CD8-positive, alpha-beta memory T cell (primary cell): ENCODE results near the gene WDR82. TPM values are rescaled to one million over a fixed set of nuclear protein-coding genes. Genes with fewer than 3 reads are reported as not detected.

Experiments
- CTCF ChIA-PET: fragments of 350-600 bp; sonication (Branson Sonifier 250); formaldehyde crosslinking; loops from one replicate; lab custom pipeline; 2021; ENCODE audit warnings: antibody characterized with exemption; lab: Charles Lee
- POLR2A ChIA-PET: fragments of 350-600 bp; sonication (Branson Sonifier 250); formaldehyde crosslinking; loops from one replicate; lab custom pipeline; 2021; ENCODE audit warnings: antibody characterized with exemption; lab: Charles Lee
- DNase-seq, 5 donors: peaks; one replicate each; pipeline versions ENCODE4 v3.0.0 to v3.0.0-alpha.2; 2020 to 2022; ENCODE audit warnings: mixed read lengths in 1 of 5
- H3K27ac ChIP-seq: one replicate; pipeline ENCODE4 v1.7.0; 2013; ENCODE audit warnings: low read depth, mild to moderate bottlenecking, low read length, moderate library complexity
- H3K27me3 ChIP-seq: 2 replicates; pipeline ENCODE4 v1.7.0; 2013; ENCODE audit warnings: low read length, mild to moderate bottlenecking; ENCODE audit not compliant: insufficient read depth, poor library complexity, severe bottlenecking
- H3K36me3 ChIP-seq: 2 replicates; pipeline ENCODE4 v1.7.0; 2013; ENCODE audit warnings: mild to moderate bottlenecking, low read length, moderate library complexity; ENCODE audit not compliant: insufficient read depth
- H3K4me1 ChIP-seq: 2 replicates; pipeline ENCODE4 v1.7.0; 2013; ENCODE audit warnings: mild to moderate bottlenecking, low read length, moderate library complexity; ENCODE audit not compliant: insufficient read depth
- H3K4me3 ChIP-seq: 2 replicates; pipeline ENCODE4 v1.7.0; 2013; ENCODE audit warnings: mild to moderate bottlenecking, low read length
- H3K9me3 ChIP-seq: 2 replicates; pipeline ENCODE4 v1.7.0; 2013; ENCODE audit warnings: mild to moderate bottlenecking, low read length
- H3K27ac Mint-ChIP-seq, 8 donors: one replicate each; pipeline ENCODE4 v1.8.0; 2020 to 2021; ENCODE audit warnings: mixed read lengths in 8 of 8, mild to moderate bottlenecking in 6 of 8, inconsistent platforms in 3 of 8, moderate library complexity in 3 of 8
- H3K27me3 Mint-ChIP-seq, 2 donors: one replicate each; pipeline ENCODE4 v1.8.0; 2020 to 2021; ENCODE audit warnings: mixed read lengths in 2 of 2, mild to moderate bottlenecking in 1 of 2, moderate library complexity in 1 of 2
- H3K36me3 Mint-ChIP-seq, 3 donors: one replicate each; pipeline ENCODE4 v1.8.0; 2020 to 2021; ENCODE audit warnings: mixed read lengths in 3 of 3, inconsistent platforms in 1 of 3, mild to moderate bottlenecking in 1 of 3
- H3K4me1 Mint-ChIP-seq, 3 donors: one replicate each; pipeline ENCODE4 v1.8.0; 2020 to 2021; ENCODE audit warnings: mixed read lengths in 3 of 3, inconsistent platforms in 1 of 3, mild to moderate bottlenecking in 1 of 3
- H3K4me3 Mint-ChIP-seq, 7 donors: one replicate each; pipeline ENCODE4 v1.8.0; 2020 to 2021; ENCODE audit warnings: mixed read lengths in 7 of 7, mild to moderate bottlenecking in 6 of 7, moderate library complexity in 4 of 7, inconsistent platforms in 2 of 7
- H3K9me3 Mint-ChIP-seq, 5 donors: one replicate each; pipeline ENCODE4 v1.8.0; 2020 to 2022; ENCODE audit warnings: mixed read lengths in 5 of 5, mild to moderate bottlenecking in 3 of 5, moderate library complexity in 2 of 5, inconsistent platforms in 1 of 5
- polyA plus RNA-seq: library from polyadenylated mRNA; unstranded; fragments of 300-500 nt; fragmentation: Illumina TruSeq; gene quantifications from one replicate; pipeline ENCODE4 v1.2.3, GENCODE V29; 2021
- total RNA-seq, 2 experiments: library from RNA; stranded (reverse); gene quantifications; one replicate each; pipeline ENCODE4 v1.2.3, GENCODE V29; 2021

The WDR82 gene
- total and polyA plus RNA-seq, 3 experiments from 2014 or later = 133 to 140 (median 133) TPM

DNA sequence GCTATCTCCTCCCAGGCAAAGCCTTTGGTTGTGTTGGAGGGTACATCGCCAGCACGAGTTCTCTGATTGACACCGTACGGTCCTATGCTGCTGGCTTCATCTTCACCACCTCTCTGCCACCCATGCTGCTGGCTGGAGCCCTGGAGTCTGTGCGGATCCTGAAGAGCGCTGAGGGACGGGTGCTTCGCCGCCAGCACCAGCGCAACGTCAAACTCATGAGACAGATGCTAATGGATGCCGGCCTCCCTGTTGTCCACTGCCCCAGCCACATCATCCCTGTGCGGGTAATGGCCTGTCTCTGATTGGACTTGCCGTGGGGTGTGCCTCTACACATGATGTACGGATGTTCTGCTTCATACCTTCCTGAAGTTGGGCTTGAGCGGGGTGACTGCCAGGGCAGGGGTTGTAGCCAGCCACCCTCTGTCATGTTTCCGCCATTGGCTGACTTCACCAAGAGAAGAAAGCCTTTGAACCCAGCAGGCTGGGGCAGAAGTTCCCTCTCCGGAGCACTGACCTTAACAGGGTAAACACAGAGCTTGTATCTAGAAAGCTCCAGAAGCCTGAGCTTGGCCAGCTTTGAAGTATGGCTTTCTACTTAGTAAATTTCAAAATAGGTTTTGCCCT, 67.1 kb downstream of the WDR82 start:
- no peak for DNase-seq
- Histone ChIP-seq H3K4me3 (no peak overlapping the region), H3K4me1 (peaks cover 2% of the 10 kb centered on the region), H3K27ac (no peak overlapping the region), H3K36me3 (peaks cover 65% of the 10 kb centered on the region), H3K9me3 (no peaks in the 10 kb centered on the region), H3K27me3 (no peaks in the 10 kb centered on the region)
- peak overlapping the region in 2 of 8 donors; percentile 23 to 80 for H3K27ac Mint-ChIP-seq
- ChIA-PET POLR2A (no interaction called here), CTCF (interaction anchor here (1.7 to 4.4 kb wide), 2 partner anchors 9 to 20 kb away, joined by 9 to 25 read pairs; no protein-coding TSS in a partner anchor)
- H3K4me1 Mint-ChIP-seq = peaks cover 10 to 17% (median 15%) of the 10 kb centered on the region in 3 donors
- H3K27me3 Mint-ChIP-seq = no peaks in the 10 kb centered on the region
- H3K9me3 Mint-ChIP-seq = no peaks in the 10 kb centered on the region
- H3K36me3 Mint-ChIP-seq = peaks cover 18 to 91% (median 36%) of the 10 kb centered on the region in 3 donors
- no peak overlapping the region for H3K4me3 Mint-ChIP-seq

DNA sequence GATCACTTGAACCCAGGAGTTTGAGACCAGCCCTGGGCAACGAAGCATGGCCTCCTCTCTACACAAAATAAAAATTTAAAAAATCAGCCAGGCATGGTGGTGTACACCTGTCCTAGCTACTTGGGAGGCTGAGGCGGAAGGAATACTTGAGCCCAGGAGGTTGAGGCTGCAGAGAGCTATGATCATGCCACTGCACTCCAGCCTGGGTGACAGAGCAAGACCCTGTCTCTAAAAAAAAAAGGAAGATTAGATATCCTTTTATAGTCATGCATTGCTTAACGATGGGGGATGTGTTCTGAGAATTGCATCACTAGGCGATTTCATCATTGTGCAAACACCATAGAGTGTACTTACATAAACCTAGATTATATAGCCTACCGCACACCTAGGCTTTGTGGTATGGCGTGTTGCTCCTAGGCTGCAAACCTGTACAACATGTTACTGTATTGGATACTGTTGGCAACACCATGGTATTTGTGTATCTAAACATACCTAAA, 67.9 kb downstream of the WDR82 start:
- DNase-seq = no peak
- no peaks in the 10 kb centered on the region for H3K9me3 Mint-ChIP-seq
- POLR2A ChIA-PET = no interaction called here
- H3K27me3 Mint-ChIP-seq = no peaks in the 10 kb centered on the region
- peaks cover 72% of the 10 kb centered on the region for H3K36me3 ChIP-seq
- no peak overlapping the region for H3K4me3 ChIP-seq
- peak overlapping the region in 1 of 8 donors; percentile 23 for H3K27ac Mint-ChIP-seq
- no peaks in the 10 kb centered on the region for H3K27me3 ChIP-seq
- H3K4me1 ChIP-seq = no peaks in the 10 kb centered on the region
- H3K4me3 Mint-ChIP-seq = no peak overlapping the region
- H3K9me3 ChIP-seq = no peaks in the 10 kb centered on the region
- CTCF ChIA-PET = interaction anchor here (0.6 to 4.4 kb wide), 5 partner anchors 10 to 188 kb away, joined by 3 to 25 read pairs (median 3); no protein-coding TSS in a partner anchor
- H3K27ac ChIP-seq = no peak overlapping the region
- peaks cover 21 to 96% (median 41%) of the 10 kb centered on the region in 3 donors for H3K36me3 Mint-ChIP-seq
- H3K4me1 Mint-ChIP-seq = peaks cover 6 to 13% (median 12%) of the 10 kb centered on the region in 3 donors

DNA sequence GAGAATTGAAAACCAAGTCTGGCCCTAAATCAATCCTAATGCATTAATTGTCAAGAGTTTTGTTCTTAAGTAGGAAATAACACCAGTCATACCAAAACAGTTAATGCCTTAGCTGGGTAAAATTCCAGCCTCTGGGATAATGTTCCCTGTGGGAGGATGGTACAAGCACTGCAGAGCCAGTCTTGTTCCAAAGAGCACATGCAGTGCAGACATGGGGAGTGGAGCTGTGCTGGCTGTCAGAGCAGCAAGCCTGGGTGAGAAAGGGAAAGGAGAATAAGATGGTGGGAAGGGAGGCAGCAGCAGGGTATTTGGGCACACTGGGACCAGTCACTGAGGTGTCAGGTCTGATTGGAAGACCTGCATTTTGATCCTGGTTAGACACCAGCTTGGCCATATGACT, 68.4 kb downstream of the WDR82 start:
- no peak overlapping the region for H3K27ac ChIP-seq
- H3K36me3 ChIP-seq = peaks cover 78% of the 10 kb centered on the region
- H3K36me3 Mint-ChIP-seq = peaks cover 19 to 96% (median 39%) of the 10 kb centered on the region in 3 donors
- no peak overlapping the region for H3K4me3 ChIP-seq
- peaks cover 2 to 8% (median 7%) of the 10 kb centered on the region in 3 donors for H3K4me1 Mint-ChIP-seq
- no peaks in the 10 kb centered on the region for H3K27me3 Mint-ChIP-seq
- peak overlapping the region in 3 of 8 donors; percentile 17 to 85 (median 32) for H3K27ac Mint-ChIP-seq
- POLR2A ChIA-PET = no interaction called here
- CTCF ChIA-PET = interaction anchor here (0.6 to 4.4 kb wide), 5 partner anchors 10 to 187 kb away, joined by 3 to 25 read pairs (median 3); no protein-coding TSS in a partner anchor
- H3K27me3 ChIP-seq = no peaks in the 10 kb centered on the region
- H3K9me3 ChIP-seq = no peaks in the 10 kb centered on the region
- no peaks in the 10 kb centered on the region for H3K9me3 Mint-ChIP-seq
- no peak overlapping the region for H3K4me3 Mint-ChIP-seq
- no peaks in the 10 kb centered on the region for H3K4me1 ChIP-seq
- DNase-seq = no peak

DNA sequence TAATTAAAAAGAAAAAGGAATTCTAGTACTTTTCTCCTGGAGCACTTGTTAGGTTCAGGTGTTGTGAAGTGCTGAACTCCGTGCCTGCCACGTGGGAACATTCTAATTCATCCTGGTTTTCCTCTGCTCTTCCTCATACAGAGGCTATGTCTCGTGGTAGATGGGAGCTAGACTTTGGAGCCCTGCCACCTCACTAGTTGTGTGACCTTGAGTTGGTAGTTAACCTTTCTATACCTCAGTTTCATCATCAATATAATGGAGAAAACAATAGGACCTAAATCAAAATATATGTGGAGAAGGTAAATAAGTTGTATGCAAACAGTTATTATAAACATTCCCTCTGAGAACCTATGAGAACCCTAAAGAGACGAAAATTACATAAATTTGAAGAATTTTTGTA, 69.9 kb downstream of the WDR82 start:
- H3K36me3 Mint-ChIP-seq = peaks cover 16 to 96% (median 39%) of the 10 kb centered on the region in 3 donors
- peaks cover 90% of the 10 kb centered on the region for H3K36me3 ChIP-seq
- no peaks in the 10 kb centered on the region for H3K9me3 Mint-ChIP-seq
- no peaks in the 10 kb centered on the region for H3K27me3 Mint-ChIP-seq
- no peak overlapping the region for H3K27ac ChIP-seq
- ChIA-PET CTCF (interaction anchor here (0.9 to 4.4 kb wide), 3 partner anchors 12 to 23 kb away, joined by 3 to 25 read pairs (median 5); no protein-coding TSS in a partner anchor), POLR2A (interaction anchor here (1.2 kb wide), 1 partner anchor 8 kb away, joined by 3 read pairs; no protein-coding TSS in a partner anchor)
- no peak for DNase-seq
- H3K27ac Mint-ChIP-seq = no peak overlapping the region
- H3K4me3 ChIP-seq = no peak overlapping the region
- H3K9me3 ChIP-seq = no peaks in the 10 kb centered on the region
- no peaks in the 10 kb centered on the region for H3K4me1 ChIP-seq
- H3K27me3 ChIP-seq = no peaks in the 10 kb centered on the region
- H3K4me3 Mint-ChIP-seq = no peak overlapping the region
- H3K4me1 Mint-ChIP-seq = peaks cover 0 to 8% (median 2%) of the 10 kb centered on the region in 3 donors

DNA sequence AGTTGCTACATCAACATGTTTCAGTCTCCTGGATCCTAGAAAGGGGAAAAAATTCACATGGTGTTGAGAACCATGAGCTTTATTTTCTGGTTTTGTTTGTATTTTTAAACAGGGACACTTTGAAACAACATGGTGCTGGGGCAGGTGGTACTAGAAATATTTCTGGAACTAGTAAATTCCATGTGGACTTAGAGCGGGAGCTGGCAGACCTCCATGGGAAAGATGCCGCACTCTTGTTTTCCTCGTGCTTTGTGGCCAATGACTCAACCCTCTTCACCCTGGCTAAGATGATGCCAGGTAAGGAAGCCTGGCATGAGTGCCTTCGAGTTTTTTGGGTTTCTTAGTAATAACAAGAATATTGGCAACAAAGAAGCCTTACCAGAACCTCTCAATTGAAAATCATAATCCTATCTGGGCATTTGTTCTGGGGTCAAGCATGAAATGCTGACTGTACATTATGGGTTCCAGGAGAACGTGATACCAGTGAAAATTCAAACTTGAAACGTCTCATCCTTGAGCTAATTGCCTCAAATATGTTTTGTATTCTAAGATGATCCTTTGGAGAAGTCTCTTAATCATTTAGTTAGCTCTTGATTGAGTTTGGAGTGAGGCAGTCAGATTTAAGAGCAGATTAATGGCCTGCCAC, 72.6 kb downstream of the WDR82 start:
- H3K4me1 ChIP-seq = peaks cover 9% of the 10 kb centered on the region
- Mint-ChIP-seq H3K27me3 (no peaks in the 10 kb centered on the region), H3K27ac (peak overlapping the region in 3 of 8 donors; percentile 22 to 61 (median 42)), H3K4me1 (peaks cover 10 to 31% (median 16%) of the 10 kb centered on the region in 3 donors), H3K4me3 (no peak overlapping the region), H3K36me3 (peaks cover 14 to 97% (median 31%) of the 10 kb centered on the region in 3 donors), H3K9me3 (no peaks in the 10 kb centered on the region)
- no peak overlapping the region for H3K4me3 ChIP-seq
- POLR2A ChIA-PET = no interaction called here
- peaks cover 78% of the 10 kb centered on the region for H3K36me3 ChIP-seq
- no peak for DNase-seq
- CTCF ChIA-PET = interaction anchor here (4.3 kb wide), 1 partner anchor 15 kb away, joined by 22 read pairs; no protein-coding TSS in a partner anchor
- no peaks in the 10 kb centered on the region for H3K9me3 ChIP-seq
- H3K27me3 ChIP-seq = no peaks in the 10 kb centered on the region
- no peak overlapping the region for H3K27ac ChIP-seq

Other genes starting within 250 kb of the WDR82 start
- 10 to 100 TPM; 26.3 to 27.2 TPM for gene DUSP7, start 222.1 kb downstream of the WDR82 start, total RNA-seq
- gene DUSP7, start 222.1 kb downstream of the WDR82 start, polyA plus RNA-seq = 7.2 TPM
- gene POC1A, start 124.2 kb downstream of the WDR82 start, total RNA-seq = 10 to 100 TPM; 22.6 to 22.7 TPM
- gene POC1A, start 124.2 kb downstream of the WDR82 start, polyA plus RNA-seq = 1.5 TPM
- gene ALAS1, start 80.5 kb downstream of the WDR82 start, total RNA-seq = 10 to 100 TPM; 72.2 to 73.0 TPM
- 32.9 TPM for gene ALAS1, start 80.5 kb downstream of the WDR82 start, polyA plus RNA-seq
- gene TLR9, start 53.0 kb downstream of the WDR82 start, total RNA-seq = under 1 TPM; 0.16 to 0.22 TPM
- 0.16 TPM for gene TLR9, start 53.0 kb downstream of the WDR82 start, polyA plus RNA-seq
- 100 to 1,000 TPM in 1 of 2 experiments, 10 to 100 TPM in 1; 98.2 to 101 TPM for gene TWF2, start 39.5 kb downstream of the WDR82 start, total RNA-seq
- gene TWF2, start 39.5 kb downstream of the WDR82 start, polyA plus RNA-seq = 138 TPM
- gene PPM1M, start 32.9 kb downstream of the WDR82 start, total RNA-seq = 10 to 100 TPM; 56.6 to 60.8 TPM
- gene PPM1M, start 32.9 kb downstream of the WDR82 start, polyA plus RNA-seq = 81.8 TPM
- 10 to 100 TPM; 21.2 to 21.4 TPM for gene GLYCTK, start 9.2 kb upstream of the WDR82 start, total RNA-seq
- gene GLYCTK, start 9.2 kb upstream of the WDR82 start, polyA plus RNA-seq = 9.7 TPM
- gene DNAH1, start 37.7 kb upstream of the WDR82 start, total RNA-seq = 1 to 10 TPM; 7.0 TPM
- gene DNAH1, start 37.7 kb upstream of the WDR82 start, polyA plus RNA-seq = 1.0 TPM
- 100 to 1,000 TPM; 113 to 123 TPM for gene BAP1, start 131.4 kb upstream of the WDR82 start, total RNA-seq
- 25.5 TPM for gene BAP1, start 131.4 kb upstream of the WDR82 start, polyA plus RNA-seq
- 10 to 100 TPM; 11.6 to 12.0 TPM for gene PHF7, start 132.0 kb upstream of the WDR82 start, total RNA-seq
- gene PHF7, start 132.0 kb upstream of the WDR82 start, polyA plus RNA-seq = 10.7 TPM
- gene SEMA3G, start 166.5 kb upstream of the WDR82 start, total RNA-seq = under 1 TPM; 0.13 to 0.16 TPM
- not detected for gene SEMA3G, start 166.5 kb upstream of the WDR82 start, polyA plus RNA-seq
- gene TNNC1, start 175.4 kb upstream of the WDR82 start, total RNA-seq = 1 to 10 TPM; 2.2 to 2.3 TPM
- not detected for gene TNNC1, start 175.4 kb upstream of the WDR82 start, polyA plus RNA-seq
- 10 to 100 TPM; 65.7 to 66.2 TPM for gene NISCH, start 177.0 kb upstream of the WDR82 start, total RNA-seq
- gene NISCH, start 177.0 kb upstream of the WDR82 start, polyA plus RNA-seq = 31.6 TPM
- 1 to 10 TPM; 7.6 to 9.7 TPM for gene STAB1, start 216.7 kb upstream of the WDR82 start, total RNA-seq
- 0.05 TPM for gene STAB1, start 216.7 kb upstream of the WDR82 start, polyA plus RNA-seq